Panc1 (cell line): Measurements from ENCODE around the gene YIPF1.

Experiments
- CTCF ChIP-seq: fragments of 450-650 bp; IDR thresholded peaks from 2 replicates; pipeline ENCODE4 v1.5.1; 2017; ENCODE audit warnings: mild to moderate bottlenecking
- POLR2AphosphoS5 ChIP-seq: IDR thresholded peaks from 2 replicates; pipeline ENCODE4 v1.6.1; 2012; ENCODE audit warnings: mild to moderate bottlenecking, low read depth, low read length, moderate library complexity
- REST ChIP-seq, 2 experiments: IDR thresholded peaks; 2 replicates each; pipeline ENCODE4 v1.6.1; 2011 to 2012; ENCODE audit warnings: low read depth in 2 of 2, control low read depth in 1 of 2, low read length in 1 of 2, mild to moderate bottlenecking in 1 of 2, moderate library complexity in 1 of 2; ENCODE audit not compliant: insufficient read depth in 1 of 2
- SIN3A ChIP-seq: IDR thresholded peaks from 2 replicates; pipeline ENCODE4 v1.6.1; 2012; ENCODE audit warnings: low read depth, mild to moderate bottlenecking, low read length, moderate library complexity, borderline replicate concordance; ENCODE audit not compliant: insufficient read depth

- TF ChIP-seq POLR2AphosphoS5 = no peak
- TF ChIP-seq REST (IDR thresholded peaks at IDR 0.05; ENCODE audit: insufficient read depth in 1 of 2, low read depth in 2 of 2, low read length in 1 of 2) = no peak
- TF ChIP-seq CTCF = no peak
- no peak for TF ChIP-seq SIN3A
Observed at GRCh38 chr1:53810497-53810896, 79.1 kb downstream of the YIPF1 start.
